GM12878 (cell line): ENCODE results near the gene ZDHHC1. TPM values are rescaled to one million over a fixed set of nuclear protein-coding genes. Genes with fewer than 3 reads are reported as not detected.
A peak's percentile ranks its signal among the peaks of the same experiment; 100 is the strongest.

Experiments used
- ATAC-seq: fragments of 200-7000 bp; cut with Tn5 transposase; 3 replicates; pipeline ENCODE4 v1.9.1; 2020; ENCODE audit warnings: mild to moderate bottlenecking, moderate library complexity
- BruUV-seq: library from RNA; stranded (reverse); fragments of 400-500 nt; replicated peaks from 2 replicates; lab custom pipeline; 2021; lab: Mats Ljungman, UMichigan
- CTCF ChIA-PET: fragments of 300-600 bp; sonication (Branson Sonifier 250); formaldehyde crosslinking; extraction: SDS; loops from one replicate; lab custom pipeline; 2021; ENCODE audit warnings: inconsistent platforms; lab: Yijun Ruan, JAX
- POLR2A ChIA-PET: fragments of 350-600 bp; formaldehyde crosslinking; extraction: SDS; loops from one replicate; lab custom pipeline; 2021; ENCODE audit warnings: inconsistent platforms; lab: Charles Lee
- RAD21 ChIA-PET: fragments of 300-600 bp; sonication (Branson Sonifier 250); formaldehyde crosslinking; loops from one replicate; lab custom pipeline; 2023; ENCODE audit warnings: antibody characterized with exemption; ENCODE audit not compliant: unreplicated experiment; lab: Charles Lee
- SMC1A ChIA-PET: fragments of 300-600 bp; sonication (Branson Sonifier 250); formaldehyde crosslinking; loops from one replicate; lab custom pipeline; 2023; ENCODE audit not compliant: unreplicated experiment, uncharacterized antibody; lab: Charles Lee
- DNase-seq: peaks from one replicate; pipeline ENCODE4 v3.0.0-alpha.2; 2011; ENCODE audit warnings: low read depth, low spot score
- FAIRE-seq: peaks from 3 replicates; lab custom pipeline; 2011; peaks lifted over from hg19 to GRCh38; lab: Jason Lieb, UNC
- H2AFZ ChIP-seq: 2 replicates; pipeline ENCODE4 v1.6.0; 2011; ENCODE audit warnings: low read depth, low read length, control low read depth; ENCODE audit not compliant: control insufficient read depth
- H3K27ac ChIP-seq: 2 replicates; pipeline ENCODE4 v1.5.1; 2011; ENCODE audit warnings: control low read depth; ENCODE audit not compliant: control insufficient read depth, insufficient read depth
- H3K27me3 ChIP-seq, 2 experiments: replicated peaks in 1 of 2; 2 replicates each; pipeline versions ENCODE4 v1.6.0 to v1.6.1; 2011; ENCODE audit warnings: low read length in 1 of 2; ENCODE audit not compliant: control insufficient read depth in 2 of 2, insufficient read depth in 2 of 2
- H3K36me3 ChIP-seq, 2 experiments: 2 replicates each; pipeline ENCODE4 v1.5.1; 2011; ENCODE audit warnings: low read length in 1 of 2; ENCODE audit not compliant: control insufficient read depth in 2 of 2, insufficient read depth in 2 of 2
- H3K4me1 ChIP-seq: 2 replicates; pipeline ENCODE4 v1.6.1; 2011; ENCODE audit warnings: mild to moderate bottlenecking, low read length, moderate library complexity, mixed read lengths; ENCODE audit not compliant: control insufficient read depth, insufficient read depth
- H3K4me2 ChIP-seq: 2 replicates; pipeline ENCODE4 v1.6.0; 2011; ENCODE audit warnings: control low read depth; ENCODE audit not compliant: control insufficient read depth, insufficient read depth
- H3K4me3 ChIP-seq: fragments of 200-600 bp; sonication (generic); 2 replicates; pipeline ENCODE4 v1.5.1; 2016
- H3K79me2 ChIP-seq: 2 replicates; pipeline ENCODE4 v1.6.0; 2011; ENCODE audit warnings: low read length; ENCODE audit not compliant: control insufficient read depth, insufficient read depth
- H3K9ac ChIP-seq: 2 replicates; pipeline ENCODE4 v1.8.0; 2011; ENCODE audit warnings: low read length, control low read depth, mixed read lengths; ENCODE audit not compliant: control insufficient read depth, insufficient read depth
- H3K9me3 ChIP-seq: replicated peaks from 3 replicates; pipeline ENCODE4 v1.5.1; 2011; ENCODE audit warnings: mild to moderate bottlenecking, low read length; ENCODE audit not compliant: control insufficient read depth, insufficient read depth
- H4K20me1 ChIP-seq: 2 replicates; pipeline ENCODE4 v1.6.0; 2011; ENCODE audit not compliant: control insufficient read depth, insufficient read depth
- POLR2A ChIP-seq: IDR thresholded peaks from 2 replicates; pipeline ENCODE4 v1.6.1; 2011; ENCODE audit warnings: low read depth, mild to moderate bottlenecking, low read length
- REST ChIP-seq: IDR thresholded peaks from 2 replicates; pipeline ENCODE4 v1.6.1; 2012; ENCODE audit warnings: mild to moderate bottlenecking, low read depth, low read length
- RFX5 ChIP-seq: IDR thresholded peaks from 2 replicates; pipeline ENCODE4 v1.6.1; 2011; ENCODE audit warnings: low read depth, low read length, improper control_type of control experiment
- SPI1 ChIP-seq: IDR thresholded peaks from 2 replicates; pipeline ENCODE4 v1.6.1; 2011; ENCODE audit warnings: low read depth, mild to moderate bottlenecking, low read length, moderate library complexity, borderline replicate concordance; ENCODE audit not compliant: insufficient read depth
- YY1 ChIP-seq: IDR thresholded peaks from 2 replicates; pipeline ENCODE4 v1.6.1; 2011; ENCODE audit warnings: low read depth, mild to moderate bottlenecking, low read length
- WGBS: methylation state at CpG from one replicate; pipeline ENCODE4 v1.1.6; 2016; ENCODE audit warnings: low lambda C conversion rate; ENCODE audit not compliant: insufficient replicate concordance, insufficient coverage; ENCODE audit errors: missing lambda C conversion rate; 5-methylcytosine and 5-hydroxymethylcytosine counted together
- in situ Hi-C: fragments of 300-500 bp; cut with MboI; formaldehyde crosslinking; loops from 9 replicates; pipeline ENCODE4 v1.14.3; 2018; ENCODE audit warnings: mixed read lengths
- intact Hi-C: fragments of 100-400 bp; cut with micrococcal nuclease; formaldehyde crosslinking; loops from one replicate; pipeline ENCODE4 v1.14.2; 2022; ENCODE audit not compliant: unreplicated experiment
- polyA plus RNA-seq, 11 experiments: library from polyadenylated mRNA; depleted of rRNA in 4 of 11; unstranded in 6 of 11; stranded (reverse) in 5 of 11; fragments of >200 nt; fragmentation: Nextera tagmentation in 4 of 11; fragmentation: Illumina TruSeq in 1 of 11; extraction: Ambion mirVana in 4 of 11; extraction: Trizol in 1 of 11; gene quantifications; 1 replicate in 1 of 11; 2 replicates in 10 of 11; pipeline versions ENCODE4 v1.2.1 to v1.2.3, GENCODE V29; 2011 to 2016; ENCODE audit warnings: inconsistent platforms in 2 of 11, missing spikeins in 2 of 11, low read depth in 1 of 11
- total RNA-seq, 4 experiments: library from RNA; depleted of rRNA in 3 of 4; stranded (reverse); fragments of >200 nt in 3 of 4; fragmentation: Illumina TruSeq in 1 of 4; extraction: Trizol in 1 of 4; gene quantifications; 2 replicates each; pipeline versions ENCODE4 v1.2.1 to v1.2.3, GENCODE V29; 2013 to 2021
- TF ChIP-seq, protein P1 (sequence below): fragments of 450-650 bp; IDR thresholded peaks from 2 replicates; pipeline ENCODE4 v1.6.1; 2016; ENCODE audit warnings: mild to moderate bottlenecking, moderate library complexity, borderline replicate concordance

The ZDHHC1 gene
- total and polyA plus RNA-seq, 10 of the 15 experiments (the other 5 are each of a cell fraction or from before 2014, with no cell fraction given) = 0.07 to 1.2 (median 0.66) TPM; not detected in 2

GRCh38 chr16:67461600-67462278 lies 45.5 kb upstream of the ZDHHC1 start (continued):
- no peak for TF ChIP-seq REST
- TF ChIP-seq RFX5 = no peak
- TF ChIP-seq, all 136 proteins: peak for 0

DNA sequence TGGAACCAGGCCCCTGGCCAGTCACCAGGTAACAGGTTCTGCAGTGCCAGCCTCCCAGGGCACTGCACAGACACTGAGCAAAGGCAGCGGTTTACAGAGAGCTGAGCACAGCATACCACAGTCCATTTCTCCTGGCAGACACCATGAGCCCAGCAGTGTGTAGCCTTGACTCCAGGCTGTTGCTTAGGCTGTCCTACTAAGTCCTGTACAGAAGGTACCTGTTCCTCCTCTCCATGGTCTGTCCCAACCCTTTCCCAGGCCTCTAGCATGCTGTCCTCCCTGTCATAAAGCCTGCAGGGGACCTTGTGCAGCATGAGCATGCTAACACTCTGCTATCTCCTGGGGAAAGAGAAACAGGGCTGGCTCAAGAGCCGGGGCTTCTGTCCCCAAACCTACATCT lies 44.7 kb upstream of the ZDHHC1 start:
- peaks cover 21% of the 10 kb centered on the region for H4K20me1 ChIP-seq

More for the DNA sequence above, 44.7 kb upstream of the ZDHHC1 start:
- RAD21 ChIA-PET = interaction anchor here (2.2 kb wide), 1 partner anchor 33 kb away, joined by 7 read pairs; no protein-coding TSS in a partner anchor
- Histone ChIP-seq H3K4me2 (no peak overlapping the region), H2AFZ (no peak overlapping the region), H3K79me2 (peaks cover 12% of the 10 kb centered on the region), H3K4me3 (no peak overlapping the region), H3K27ac (no peak overlapping the region), H3K9ac (no peak overlapping the region), H3K9me3 (no peaks in the 10 kb centered on the region), H3K36me3 (peaks cover 4 to 7% of the 10 kb centered on the region in 2 experiments; a peak in 3 of 4 replicates), H3K4me1 (peaks cover 4% of the 10 kb centered on the region), H3K27me3 (no peaks in the 10 kb centered on the region)
- no peak for DNase-seq
- CTCF ChIA-PET = interaction anchor here (1.1 to 8.0 kb wide), 3 partner anchors 33 to 201 kb away, joined by 3 to 81 read pairs (median 4); no protein-coding TSS in a partner anchor
- no peak for ATAC-seq
- WGBS = 67% methylated on average over 2 of the region's 2 CpGs
- POLR2A ChIA-PET = interaction anchor here (0.5 kb wide), 1 partner anchor 83 kb away, joined by 9 read pairs; no protein-coding TSS in a partner anchor
- SMC1A ChIA-PET = no interaction called here
- no peak for FAIRE-seq
- in situ Hi-C loops = no loop called here
- intact Hi-C loops = no loop called here
- BruUV-seq = no TSS peak
- TF ChIP-seq YY1 = no peak
- TF ChIP-seq, protein P1, sequence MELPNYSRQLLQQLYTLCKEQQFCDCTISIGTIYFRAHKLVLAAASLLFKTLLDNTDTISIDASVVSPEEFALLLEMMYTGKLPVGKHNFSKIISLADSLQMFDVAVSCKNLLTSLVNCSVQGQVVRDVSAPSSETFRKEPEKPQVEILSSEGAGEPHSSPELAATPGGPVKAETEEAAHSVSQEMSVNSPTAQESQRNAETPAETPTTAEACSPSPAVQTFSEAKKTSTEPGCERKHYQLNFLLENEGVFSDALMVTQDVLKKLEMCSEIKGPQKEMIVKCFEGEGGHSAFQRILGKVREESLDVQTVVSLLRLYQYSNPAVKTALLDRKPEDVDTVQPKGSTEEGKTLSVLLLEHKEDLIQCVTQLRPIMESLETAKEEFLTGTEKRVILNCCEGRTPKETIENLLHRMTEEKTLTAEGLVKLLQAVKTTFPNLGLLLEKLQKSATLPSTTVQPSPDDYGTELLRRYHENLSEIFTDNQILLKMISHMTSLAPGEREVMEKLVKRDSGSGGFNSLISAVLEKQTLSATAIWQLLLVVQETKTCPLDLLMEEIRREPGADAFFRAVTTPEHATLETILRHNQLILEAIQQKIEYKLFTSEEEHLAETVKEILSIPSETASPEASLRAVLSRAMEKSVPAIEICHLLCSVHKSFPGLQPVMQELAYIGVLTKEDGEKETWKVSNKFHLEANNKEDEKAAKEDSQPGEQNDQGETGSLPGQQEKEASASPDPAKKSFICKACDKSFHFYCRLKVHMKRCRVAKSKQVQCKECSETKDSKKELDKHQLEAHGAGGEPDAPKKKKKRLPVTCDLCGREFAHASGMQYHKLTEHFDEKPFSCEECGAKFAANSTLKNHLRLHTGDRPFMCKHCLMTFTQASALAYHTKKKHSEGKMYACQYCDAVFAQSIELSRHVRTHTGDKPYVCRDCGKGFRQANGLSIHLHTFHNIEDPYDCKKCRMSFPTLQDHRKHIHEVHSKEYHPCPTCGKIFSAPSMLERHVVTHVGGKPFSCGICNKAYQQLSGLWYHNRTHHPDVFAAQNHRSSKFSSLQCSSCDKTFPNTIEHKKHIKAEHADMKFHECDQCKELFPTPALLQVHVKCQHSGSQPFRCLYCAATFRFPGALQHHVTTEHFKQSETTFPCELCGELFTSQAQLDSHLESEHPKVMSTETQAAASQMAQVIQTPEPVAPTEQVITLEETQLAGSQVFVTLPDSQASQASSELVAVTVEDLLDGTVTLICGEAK = no peak
- 0 out of 2 replicates have a peak, but pooled peaks have one; percentile 27 for TF ChIP-seq POLR2A
- TF ChIP-seq SPI1 = no peak
- TF ChIP-seq, all 136 proteins: peak for 1
